UCSD-AML1 (cell line): Measurements from ENCODE around the gene OSM.

Experiments
- DNase-seq: peaks from one replicate; lab custom pipeline; 2025; ENCODE audit not compliant: unreplicated experiment; lab: John Stamatoyannopoulos, UW

Gene OSM

GRCh38 chr22:30266445-30267381, at the start of gene OSM:
OSM (minus strand) TSS chr22:30266851; CDS start chr22:30266799, 52 bp downstream.
- DNase-seq: peak; percentile 89

GRCh38 chr22:30315962-30316576, 49.4 kb upstream of the OSM start:
- DNase-seq: no peak

DNA sequence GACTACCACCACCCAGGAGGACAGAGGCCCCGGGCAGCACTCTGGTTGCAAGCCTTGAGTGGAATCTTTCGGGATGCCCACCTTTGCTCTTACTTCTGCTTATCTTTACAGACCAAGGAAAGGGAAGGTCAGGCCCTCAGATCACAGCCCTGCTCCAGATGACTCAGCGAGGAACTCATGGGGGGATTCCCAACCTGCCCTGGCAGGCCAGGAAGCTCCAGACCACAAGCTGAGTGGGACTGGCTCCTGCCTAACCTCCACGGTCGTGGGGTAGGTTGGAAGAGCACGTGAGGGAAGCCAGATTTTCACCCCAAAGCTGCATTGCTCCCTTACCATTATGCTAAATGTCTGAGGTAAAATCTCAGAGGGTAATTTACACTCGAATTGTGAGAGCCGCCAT, 48.3 kb upstream of the OSM start:
- peak; percentile 48 for DNase-seq

DNA sequence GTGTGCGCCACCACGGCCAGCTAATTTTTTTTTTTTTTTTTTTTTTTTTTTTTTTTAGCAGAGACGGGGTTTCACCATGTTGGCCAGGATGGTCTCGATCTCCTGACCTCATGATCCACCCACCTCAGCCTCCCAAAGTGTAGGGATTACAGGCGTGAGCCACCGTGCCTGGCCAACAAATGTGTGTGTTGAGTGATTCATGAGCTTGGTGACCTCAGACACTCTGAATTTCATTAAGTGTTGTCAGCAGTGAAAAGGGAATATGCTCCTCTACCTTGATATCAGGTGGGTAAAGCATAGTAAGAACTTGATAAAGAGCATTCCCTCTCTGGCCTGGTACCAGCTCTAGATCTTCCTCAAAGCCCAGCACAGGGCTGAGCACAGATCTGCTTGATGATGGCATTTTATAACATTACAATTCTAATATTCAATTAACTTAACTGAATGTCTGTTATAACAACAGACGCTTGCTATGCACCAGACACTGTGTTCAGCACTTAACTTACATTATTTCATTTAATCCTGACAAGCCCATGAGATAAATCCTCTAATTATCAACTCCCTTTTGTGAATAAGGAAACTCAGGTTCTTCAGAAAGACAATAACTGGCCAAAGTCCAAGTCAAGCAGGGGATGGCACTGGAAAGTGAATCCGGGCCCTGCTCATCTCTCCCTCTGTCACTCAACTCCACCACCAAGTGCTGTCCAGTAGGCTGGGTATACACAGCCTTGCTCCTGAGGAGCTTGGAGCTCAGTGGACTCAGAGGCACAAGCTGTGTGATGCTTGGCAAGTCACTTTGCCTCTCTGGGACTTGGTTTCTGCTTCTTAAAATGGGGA, 47.1 kb upstream of the OSM start:
- no peak for DNase-seq

DNA sequence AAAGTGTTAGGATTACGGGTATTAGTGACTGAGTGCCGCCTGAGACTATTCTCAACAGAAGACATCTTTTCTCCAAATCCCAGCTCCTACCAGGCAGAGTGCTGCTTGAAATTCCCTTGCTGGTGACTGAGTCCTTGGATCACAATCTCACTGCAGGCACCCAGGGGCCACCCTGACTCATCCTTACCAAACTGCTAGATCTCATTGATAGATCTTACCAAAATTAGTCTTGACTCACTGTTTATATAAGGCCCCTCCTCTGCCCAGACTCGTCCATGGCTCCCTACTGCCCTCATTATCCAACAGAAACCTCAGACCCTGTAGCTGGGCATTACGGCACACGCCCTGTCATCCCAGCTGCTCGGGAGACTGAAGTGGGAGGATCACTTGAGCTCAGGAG, 45.4 kb upstream of the OSM start:
- no peak for DNase-seq

- no peak for DNase-seq
Observed at GRCh38 chr22:30310881-30311771, 44.5 kb upstream of the OSM start.

DNA sequence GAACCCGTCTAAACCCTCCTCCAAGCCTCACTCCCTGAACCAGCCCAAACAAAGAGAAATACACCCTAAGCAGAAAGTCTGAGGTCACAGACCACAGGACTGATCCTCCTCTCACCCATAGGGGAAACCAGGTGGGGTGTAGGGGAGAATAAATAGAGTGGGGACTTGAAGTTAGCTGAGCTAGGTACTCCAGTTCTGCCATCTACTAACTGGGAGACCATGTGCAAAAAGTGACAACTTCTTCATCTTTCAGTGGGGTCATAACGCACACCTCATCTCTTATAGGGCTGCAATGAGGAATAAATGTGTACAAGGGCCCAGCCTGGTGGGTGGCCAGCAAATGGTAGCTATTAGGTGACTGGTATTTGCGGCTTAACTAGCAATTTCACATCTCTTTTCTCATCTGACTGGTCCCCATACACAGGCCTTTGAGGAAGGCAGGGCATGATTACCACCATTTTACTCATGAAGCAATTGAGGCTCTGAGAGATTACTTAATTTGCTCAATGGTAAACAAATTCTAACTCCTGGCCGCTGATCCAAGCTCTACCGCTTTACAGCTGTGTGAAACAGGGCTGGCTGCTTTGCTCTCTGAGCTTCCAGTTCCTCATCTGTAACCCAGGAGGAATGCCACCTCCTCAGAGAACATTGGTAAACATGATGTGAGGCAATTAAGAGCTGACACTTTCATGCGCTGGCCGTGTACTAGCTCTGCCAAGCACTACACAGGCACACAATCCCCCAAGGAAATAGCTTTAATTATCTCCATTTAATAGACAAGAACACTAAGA, 43.5 kb upstream of the OSM start:
- DNase-seq: no peak

- DNase-seq: no peak
Observed at GRCh38 chr22:30308518-30309230, 42.0 kb upstream of the OSM start.

DNA sequence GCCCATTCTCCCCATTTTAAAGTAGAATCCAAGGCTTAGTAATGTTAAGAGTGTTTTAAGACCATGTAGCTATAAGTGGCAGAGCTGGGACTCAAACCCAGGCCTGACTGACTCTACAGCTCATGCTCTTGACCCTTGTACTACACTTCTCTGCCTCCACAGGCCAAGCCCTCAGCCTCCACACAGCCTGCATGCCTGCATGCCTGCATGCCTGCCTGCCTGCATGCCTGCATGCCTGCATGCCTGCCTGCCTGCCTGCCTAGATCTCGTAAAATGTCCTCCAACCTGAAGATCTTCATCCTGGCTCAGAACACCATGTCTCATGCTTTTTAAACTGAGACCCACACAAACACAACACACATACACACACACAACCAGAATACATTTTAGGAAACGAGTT, 41.4 kb upstream of the OSM start:
- no peak for DNase-seq

DNA sequence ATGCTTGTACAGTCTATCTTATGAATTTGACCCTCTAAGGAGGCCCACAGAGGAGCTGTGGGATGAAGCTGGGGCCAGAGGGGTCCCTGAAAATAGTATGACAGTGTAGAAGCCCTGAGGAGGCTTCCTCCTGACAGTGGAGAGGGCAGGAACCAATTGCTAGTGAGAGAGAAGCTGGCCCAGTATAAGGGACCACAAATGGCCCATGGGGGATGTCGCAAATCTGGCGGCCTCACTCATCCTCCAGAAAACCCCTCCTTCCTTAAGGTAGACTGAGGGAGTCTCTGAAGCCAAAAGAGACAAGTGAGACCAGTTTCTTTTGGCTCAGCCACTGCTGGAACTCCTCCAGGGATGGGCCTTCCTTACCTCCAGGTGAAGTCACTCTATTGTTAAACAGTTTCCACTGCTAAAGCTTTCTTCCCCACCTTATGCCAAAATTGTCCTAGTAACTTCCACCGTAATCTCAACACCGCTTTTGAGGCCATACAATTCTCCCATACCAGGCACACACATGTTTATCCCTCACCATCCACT, 40.5 kb upstream of the OSM start:
- DNase-seq: no peak

DNA sequence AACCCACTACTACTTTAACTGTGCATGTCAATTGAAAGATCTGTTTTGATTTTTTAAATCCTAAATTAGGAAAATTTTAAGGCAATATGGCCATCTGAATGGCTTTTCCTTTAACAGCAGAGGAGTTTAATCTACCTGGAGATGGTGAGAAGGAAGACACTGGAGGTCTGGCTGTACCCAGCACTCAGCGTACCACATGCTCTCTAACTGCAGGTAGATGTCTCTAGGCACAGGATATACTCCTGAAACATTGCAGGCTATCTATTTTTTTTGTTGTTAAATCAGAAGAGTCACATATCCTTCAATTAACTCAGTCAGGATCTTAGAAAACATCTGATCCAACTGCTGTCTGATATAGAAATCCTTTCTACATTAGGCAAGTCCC, 40.0 kb upstream of the OSM start:
- no peak for DNase-seq

DNA sequence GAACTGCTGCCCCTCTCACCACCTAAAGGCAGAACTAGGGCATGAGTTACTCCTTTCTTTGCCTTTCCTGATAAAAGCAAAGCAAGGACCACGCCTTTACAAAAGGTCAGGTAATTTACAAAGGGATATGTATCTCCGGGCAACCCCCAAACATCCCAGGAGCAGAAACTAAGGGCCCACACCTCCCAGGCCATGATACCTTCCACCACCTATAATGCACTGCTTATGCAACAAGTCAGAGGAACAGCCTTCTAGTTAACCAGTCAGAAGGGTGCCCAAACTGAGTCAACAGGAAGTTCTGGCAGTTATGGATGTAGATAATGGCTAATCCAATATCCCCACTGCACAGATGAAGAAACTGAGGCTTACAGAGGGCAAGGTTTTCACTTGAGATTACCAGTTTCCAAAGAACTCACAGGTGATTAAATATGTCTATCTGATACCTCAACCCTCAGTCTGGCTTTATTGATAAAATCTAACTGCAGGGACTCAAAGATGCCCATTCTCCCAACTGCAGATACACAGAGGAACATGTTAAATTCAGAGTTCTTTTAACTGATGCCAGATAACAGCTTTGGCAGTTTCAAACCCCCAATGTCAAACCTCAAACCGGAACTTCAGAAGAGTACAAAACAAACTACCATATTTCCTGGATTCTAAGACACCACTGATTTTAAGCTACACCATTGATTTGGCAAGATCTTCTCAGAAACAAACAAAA, 39.4 kb upstream of the OSM start:
- no peak for DNase-seq

DNA sequence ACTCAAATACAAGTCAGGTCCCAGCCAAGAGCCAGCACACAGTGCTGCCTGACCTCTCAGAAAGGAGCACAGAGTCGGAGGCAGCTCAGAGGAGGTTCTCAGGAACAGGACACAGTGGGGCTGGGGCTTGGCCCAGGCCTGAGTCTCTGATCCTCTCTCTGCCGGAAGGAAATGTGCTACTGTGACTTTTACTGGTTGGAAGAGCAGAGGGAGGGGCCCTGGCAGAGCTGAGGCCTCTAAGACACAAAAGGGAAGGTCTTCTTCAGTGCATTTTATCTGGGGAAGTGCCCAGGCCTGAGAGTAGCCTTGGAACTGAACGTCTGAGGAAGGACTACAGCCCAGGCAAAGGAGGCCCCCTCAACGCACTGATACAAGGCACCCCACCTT, 38.9 kb upstream of the OSM start:
- DNase-seq: peak; percentile 75

- no peak for DNase-seq
Observed at GRCh38 chr22:30304495-30305244, 38.0 kb upstream of the OSM start.

GRCh38 chr22:30302810-30303138, 36.1 kb upstream of the OSM start:
- DNase-seq: no peak

DNA sequence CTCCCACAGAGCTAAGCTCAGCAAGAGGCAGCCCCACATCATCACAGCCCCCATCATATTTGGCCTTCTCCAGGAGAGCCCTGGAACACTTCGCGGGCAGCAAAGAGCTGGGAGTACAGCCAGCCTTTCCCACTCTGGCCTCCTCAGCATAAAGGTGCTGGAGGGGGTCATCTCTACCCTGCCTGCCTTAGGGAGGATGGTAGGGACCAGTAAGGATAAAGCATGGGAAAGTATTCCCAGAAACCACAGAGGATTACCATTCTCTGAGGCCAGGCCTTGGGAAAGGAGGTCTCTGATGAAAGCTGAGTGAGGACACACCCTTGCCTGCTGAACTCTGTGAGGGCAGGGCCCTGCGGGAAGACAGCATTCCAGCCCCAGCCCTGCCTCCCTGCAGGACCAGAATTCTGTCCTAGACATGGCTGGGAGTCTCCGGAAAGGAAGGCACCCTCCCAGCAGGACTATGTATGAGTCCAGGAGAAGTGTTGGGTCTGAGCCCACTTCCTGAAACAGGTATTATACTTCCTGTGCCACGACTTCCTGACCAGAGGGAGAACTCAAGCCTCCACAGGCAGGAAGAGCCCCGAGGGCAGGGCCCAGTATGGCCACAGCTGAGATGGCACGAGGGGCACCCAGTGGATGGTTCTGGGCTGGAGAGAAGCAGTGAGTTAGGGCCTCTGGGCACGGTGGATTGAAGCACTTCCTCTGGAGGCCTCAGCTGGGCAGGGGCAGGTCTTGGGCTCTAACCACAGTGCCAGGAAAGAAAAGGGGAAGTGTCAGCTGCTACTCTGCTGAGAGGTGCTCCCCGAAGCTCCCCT, 35.6 kb upstream of the OSM start:
- DNase-seq: peak; percentile 79

GRCh38 chr22:30299322-30299721, 32.7 kb upstream of the OSM start:
- no peak for DNase-seq
